Measurements from ENCODE around the gene AZU1.
A peak's percentile ranks its signal among the peaks of the same experiment; 100 is the strongest.
"Not testable (repeated sequence)": the region's sequence is repeated elsewhere in the genome, so short reads cannot be mapped to it uniquely, and the experiment has no call there.

The AZU1 gene

GRCh38 chr19:810077-810855 is 17.4 kb upstream of the AZU1 start:
- no peaks in the 10 kb centered on the region for H3K4me1 ChIP-seq
- no peaks in the 10 kb centered on the region for H3K27me3 ChIP-seq (ENCODE audit: low read depth)
- no peaks in the 10 kb centered on the region for H3K9me3 ChIP-seq
- in situ Hi-C loops (cut with MboI; ENCODE audit: low sequenced_read_pairs), result no loop called here
- H3K4me3 ChIP-seq, result no peak overlapping the region
- H3K36me3 ChIP-seq (replicated peaks), result peaks cover 80% of the 10 kb centered on the region
- DNase-seq (ENCODE audit: low spot score in 2 of 2), result no peak

GRCh38 chr19:810883-811489 is 16.7 kb upstream of the AZU1 start:
- no peaks in the 10 kb centered on the region for H3K4me1 ChIP-seq
- H3K36me3 ChIP-seq (replicated peaks), result peaks cover 76% of the 10 kb centered on the region
- no peaks in the 10 kb centered on the region for H3K9me3 ChIP-seq
- H3K27me3 ChIP-seq (ENCODE audit: low read depth), result no peaks in the 10 kb centered on the region
- no peak overlapping the region for H3K4me3 ChIP-seq
- peak in 1 of 2 experiments; percentile 64 for DNase-seq (ENCODE audit: low spot score in 2 of 2)
- in situ Hi-C loops (cut with MboI; ENCODE audit: low sequenced_read_pairs), result no loop called here

GRCh38 chr19:811506-812048 is 16.1 kb upstream of the AZU1 start:
- in situ Hi-C loops (cut with MboI; ENCODE audit: low sequenced_read_pairs), result no loop called here
- Histone ChIP-seq H3K4me1 (no peaks in the 10 kb centered on the region), H3K36me3 (replicated peaks) (peaks cover 70% of the 10 kb centered on the region), H3K4me3 (no peak overlapping the region), H3K9me3 (no peaks in the 10 kb centered on the region), H3K27me3 (ENCODE audit: low read depth) (no peaks in the 10 kb centered on the region)
- DNase-seq (ENCODE audit: low spot score in 2 of 2), result no peak

- DNase-seq (ENCODE audit: low spot score in 2 of 2), result no peak
- in situ Hi-C loops (cut with MboI; ENCODE audit: low sequenced_read_pairs), result no loop called here
- peaks cover 64% of the 10 kb centered on the region for H3K36me3 ChIP-seq (replicated peaks)
These were observed 15.4 kb upstream of the AZU1 start for GRCh38 chr19:812049-812746.

GRCh38 chr19:812747-813218 is 14.9 kb upstream of the AZU1 start:
- H3K36me3 ChIP-seq (replicated peaks), result peaks cover 58% of the 10 kb centered on the region
- DNase-seq (ENCODE audit: low spot score in 2 of 2), result no peak
- in situ Hi-C loops (cut with MboI; ENCODE audit: low sequenced_read_pairs), result no loop called here

More at GRCh38 chr19:812049-812746, 15.4 kb upstream of the AZU1 start:
- Histone ChIP-seq H3K4me3 (no peak overlapping the region), H3K4me1 (no peaks in the 10 kb centered on the region), H3K9me3 (no peaks in the 10 kb centered on the region), H3K27me3 (ENCODE audit: low read depth) (no peaks in the 10 kb centered on the region)

GRCh38 chr19:813219-814151 is 14.2 kb upstream of the AZU1 start:
- H3K4me3 ChIP-seq, result no peak overlapping the region
- H3K27me3 ChIP-seq (ENCODE audit: low read depth), result no peaks in the 10 kb centered on the region
- in situ Hi-C loops (cut with MboI; ENCODE audit: low sequenced_read_pairs), result no loop called here
- no peak for DNase-seq (ENCODE audit: low spot score in 2 of 2)
- peaks cover 51% of the 10 kb centered on the region for H3K36me3 ChIP-seq (replicated peaks)
- H3K9me3 ChIP-seq, result no peaks in the 10 kb centered on the region
- H3K4me1 ChIP-seq, result no peaks in the 10 kb centered on the region

More at GRCh38 chr19:812747-813218, 14.9 kb upstream of the AZU1 start:
- no peaks in the 10 kb centered on the region for H3K27me3 ChIP-seq (ENCODE audit: low read depth)
- H3K9me3 ChIP-seq, result no peaks in the 10 kb centered on the region
- no peaks in the 10 kb centered on the region for H3K4me1 ChIP-seq
- H3K4me3 ChIP-seq, result no peak overlapping the region

GRCh38 chr19:814152-815078 is 13.2 kb upstream of the AZU1 start:
- DNase-seq (ENCODE audit: low spot score in 2 of 2), result no peak
- H3K4me1 ChIP-seq, result no peaks in the 10 kb centered on the region
- H3K4me3 ChIP-seq, result no peak overlapping the region
- in situ Hi-C loops (cut with MboI; ENCODE audit: low sequenced_read_pairs), result no loop called here
- no peaks in the 10 kb centered on the region for H3K9me3 ChIP-seq
- H3K27me3 ChIP-seq (ENCODE audit: low read depth), result no peaks in the 10 kb centered on the region
- H3K36me3 ChIP-seq (replicated peaks), result peaks cover 42% of the 10 kb centered on the region

- H3K9me3 ChIP-seq, result no peaks in the 10 kb centered on the region
- no peak overlapping the region for H3K4me3 ChIP-seq
- no peaks in the 10 kb centered on the region for H3K4me1 ChIP-seq
- in situ Hi-C loops (cut with MboI; ENCODE audit: low sequenced_read_pairs), result no loop called here
- DNase-seq (ENCODE audit: low spot score in 2 of 2), result no peak
- H3K36me3 ChIP-seq (replicated peaks), result peaks cover 33% of the 10 kb centered on the region
- no peaks in the 10 kb centered on the region for H3K27me3 ChIP-seq (ENCODE audit: low read depth)
These were observed 12.4 kb upstream of the AZU1 start for GRCh38 chr19:815079-815774.

- Histone ChIP-seq H3K27me3 (ENCODE audit: low read depth) (no peaks in the 10 kb centered on the region), H3K4me1 (no peaks in the 10 kb centered on the region), H3K36me3 (replicated peaks) (peaks cover 26% of the 10 kb centered on the region), H3K9me3 (no peaks in the 10 kb centered on the region), H3K4me3 (no peak overlapping the region)
- in situ Hi-C loops (cut with MboI; ENCODE audit: low sequenced_read_pairs), result no loop called here
- no peak for DNase-seq (ENCODE audit: low spot score in 2 of 2)
These were observed 11.7 kb upstream of the AZU1 start for GRCh38 chr19:815775-816499.

GRCh38 chr19:816500-816857 is 11.2 kb upstream of the AZU1 start:
- no peaks in the 10 kb centered on the region for H3K9me3 ChIP-seq
- peaks cover 21% of the 10 kb centered on the region for H3K36me3 ChIP-seq (replicated peaks)
- H3K4me3 ChIP-seq, result no peak overlapping the region
- in situ Hi-C loops (cut with MboI; ENCODE audit: low sequenced_read_pairs), result no loop called here
- DNase-seq (ENCODE audit: low spot score in 2 of 2), result no peak
- no peaks in the 10 kb centered on the region for H3K4me1 ChIP-seq
- no peaks in the 10 kb centered on the region for H3K27me3 ChIP-seq (ENCODE audit: low read depth)

GRCh38 chr19:820212-820611 is 7.4 kb upstream of the AZU1 start:
- H3K9me3 ChIP-seq; H3K4me3 ChIP-seq; in situ Hi-C loops (cut with MboI; ENCODE audit: low sequenced_read_pairs); H3K36me3 ChIP-seq (replicated peaks); H3K27me3 ChIP-seq (ENCODE audit: low read depth); DNase-seq (ENCODE audit: low spot score in 2 of 2); H3K4me1 ChIP-seq: not testable (repeated sequence)
